Activated T-cell treated with anti-CD3 and anti-CD28 coated beads, Interleukin-2, amount 50 U/mL, for 24 hours (primary cell): Measurements from ENCODE around the gene HAUS1.

Experiments used
- DNase-seq: peaks from one replicate; pipeline ENCODE4 v3.0.0-alpha.2; 2020
- H3K27ac Mint-ChIP-seq: 2 replicates; pipeline ENCODE4 v1.8.0; 2020; ENCODE audit warnings: mild to moderate bottlenecking, mixed read lengths
- H3K27me3 Mint-ChIP-seq: 2 replicates; pipeline ENCODE4 v1.8.0; 2020; ENCODE audit warnings: mixed read lengths
- H3K36me3 Mint-ChIP-seq: 2 replicates; pipeline ENCODE4 v1.8.0; 2020; ENCODE audit warnings: low read depth, mixed read lengths
- H3K4me1 Mint-ChIP-seq: 2 replicates; pipeline ENCODE4 v1.8.0; 2020; ENCODE audit warnings: low read depth, mixed read lengths
- H3K4me3 Mint-ChIP-seq: 2 replicates; pipeline ENCODE4 v1.8.0; 2020; ENCODE audit warnings: mild to moderate bottlenecking, moderate library complexity, mixed read lengths
- H3K9me3 Mint-ChIP-seq: 2 replicates; pipeline ENCODE4 v1.8.0; 2020; ENCODE audit warnings: mixed read lengths

Gene HAUS1, protein sequence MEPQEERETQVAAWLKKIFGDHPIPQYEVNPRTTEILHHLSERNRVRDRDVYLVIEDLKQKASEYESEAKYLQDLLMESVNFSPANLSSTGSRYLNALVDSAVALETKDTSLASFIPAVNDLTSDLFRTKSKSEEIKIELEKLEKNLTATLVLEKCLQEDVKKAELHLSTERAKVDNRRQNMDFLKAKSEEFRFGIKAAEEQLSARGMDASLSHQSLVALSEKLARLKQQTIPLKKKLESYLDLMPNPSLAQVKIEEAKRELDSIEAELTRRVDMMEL

GRCh38 chr18:46104128-46104911 is at the start of gene HAUS1:
HAUS1 (plus strand) TSS chr18:46104385; CDS start chr18:46104412, 27 bp downstream.
- Mint-ChIP-seq H3K4me1 (peaks cover 31% of the 10 kb centered on the region), H3K27ac (peak within 1 kb of the TSS; percentile 97)

GRCh38 chr18:46054956-46055837 is 49.0 kb upstream of the HAUS1 start:
- Mint-ChIP-seq H3K4me1 (peaks cover 43% of the 10 kb centered on the region), H3K36me3 (no peaks in the 10 kb centered on the region), H3K27ac (peak overlapping the region; percentile 66), H3K27me3 (no peaks in the 10 kb centered on the region), H3K4me3 (peak overlapping the region; percentile 50), H3K9me3 (no peaks in the 10 kb centered on the region)
- no peak for DNase-seq

More at GRCh38 chr18:46104128-46104911, at the start of gene HAUS1:
- Mint-ChIP-seq H3K9me3 (no peaks in the 10 kb centered on the region), H3K36me3 (peaks cover 45% of the 10 kb centered on the region), H3K27me3 (no peaks in the 10 kb centered on the region), H3K4me3 (peak within 1 kb of the TSS; percentile 96)
- peak; percentile 90 for DNase-seq

DNA sequence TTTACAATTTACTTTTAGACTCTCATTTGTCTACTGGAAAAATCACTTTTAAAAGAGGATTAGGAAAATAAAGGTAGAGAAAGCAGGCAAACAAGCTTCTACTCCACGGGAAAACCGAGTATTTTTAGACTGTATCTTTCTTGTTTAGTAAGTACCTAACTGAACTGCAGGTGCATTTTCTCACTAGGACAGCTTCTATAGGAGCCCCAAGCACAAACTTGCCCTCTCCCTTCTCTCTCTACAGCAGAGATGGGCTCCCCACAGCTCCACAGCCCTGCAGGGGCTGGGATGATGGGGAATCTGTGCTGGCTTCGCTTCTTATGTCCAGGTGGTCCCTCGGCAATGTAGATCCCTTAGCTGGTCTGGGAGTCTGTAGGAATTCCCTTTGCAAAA is 48.4 kb upstream of the HAUS1 start:
- no peaks in the 10 kb centered on the region for H3K27me3 Mint-ChIP-seq
- H3K36me3 Mint-ChIP-seq = no peaks in the 10 kb centered on the region
- peak overlapping the region; percentile 50 for H3K4me3 Mint-ChIP-seq
- H3K9me3 Mint-ChIP-seq = no peaks in the 10 kb centered on the region
- DNase-seq = no peak
- peaks cover 43% of the 10 kb centered on the region for H3K4me1 Mint-ChIP-seq
- peak overlapping the region; percentile 66 for H3K27ac Mint-ChIP-seq

DNA sequence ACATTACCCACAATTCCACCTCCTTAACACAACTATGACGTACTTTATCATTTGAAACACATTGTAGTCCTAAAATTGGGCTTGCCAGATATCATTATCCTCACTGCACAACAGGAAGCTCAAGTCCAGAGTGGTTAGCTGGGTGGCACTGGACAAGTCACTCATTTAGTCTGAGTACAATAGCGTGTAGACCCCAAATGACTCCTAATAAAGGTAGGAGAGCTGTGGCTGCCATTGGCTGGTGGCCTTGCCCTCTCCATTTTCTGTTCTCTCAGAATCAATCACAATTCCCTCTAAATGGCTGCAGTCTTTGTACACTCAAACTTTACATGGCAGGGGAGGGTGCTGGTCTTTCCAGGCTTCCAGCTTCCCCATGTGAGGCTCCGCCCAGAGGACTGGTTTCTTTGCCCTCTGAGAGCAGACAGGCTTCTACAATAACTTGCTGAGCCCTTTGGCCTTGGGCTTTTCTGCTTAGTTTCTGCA is 43.8 kb upstream of the HAUS1 start:
- no peaks in the 10 kb centered on the region for H3K9me3 Mint-ChIP-seq
- no peak overlapping the region for H3K27ac Mint-ChIP-seq
- peaks cover 29% of the 10 kb centered on the region for H3K4me1 Mint-ChIP-seq
- no peaks in the 10 kb centered on the region for H3K36me3 Mint-ChIP-seq
- H3K27me3 Mint-ChIP-seq = no peaks in the 10 kb centered on the region
- no peak for DNase-seq
- no peak overlapping the region for H3K4me3 Mint-ChIP-seq

DNA sequence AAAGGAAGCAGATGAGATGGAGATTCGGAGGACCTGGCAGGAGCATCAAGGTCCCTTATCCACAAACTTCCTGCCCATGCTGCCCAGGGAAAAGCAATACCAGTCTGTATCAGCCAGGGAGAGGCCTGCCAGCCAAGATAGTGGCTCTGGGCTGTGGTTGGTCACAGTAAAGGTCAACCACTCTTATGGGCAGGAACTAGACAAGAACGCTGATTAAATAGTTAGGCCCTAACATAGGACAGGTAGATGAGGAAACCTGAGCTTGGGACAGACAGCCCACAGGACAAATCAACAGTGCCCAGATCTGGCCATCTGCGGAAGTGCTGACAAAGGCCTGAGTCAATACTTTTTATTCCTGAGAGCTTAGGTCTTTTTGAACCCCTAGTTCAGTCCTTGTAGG is 42.8 kb upstream of the HAUS1 start:
- Mint-ChIP-seq H3K4me1 (peaks cover 21% of the 10 kb centered on the region), H3K9me3 (no peaks in the 10 kb centered on the region), H3K27me3 (no peaks in the 10 kb centered on the region), H3K36me3 (no peaks in the 10 kb centered on the region), H3K27ac (no peak overlapping the region), H3K4me3 (no peak overlapping the region)
- DNase-seq = no peak

GRCh38 chr18:46061796-46062195 is 42.4 kb upstream of the HAUS1 start:
- Mint-ChIP-seq H3K9me3 (no peaks in the 10 kb centered on the region), H3K4me1 (peaks cover 21% of the 10 kb centered on the region), H3K36me3 (no peaks in the 10 kb centered on the region), H3K27ac (no peak overlapping the region), H3K27me3 (no peaks in the 10 kb centered on the region), H3K4me3 (no peak overlapping the region)
- DNase-seq = no peak

- Mint-ChIP-seq H3K4me1 (peaks cover 21% of the 10 kb centered on the region), H3K9me3 (no peaks in the 10 kb centered on the region), H3K36me3 (peaks cover 1% of the 10 kb centered on the region), H3K27me3 (no peaks in the 10 kb centered on the region), H3K4me3 (no peak overlapping the region), H3K27ac (no peak overlapping the region)
- no peak for DNase-seq
Observed at GRCh38 chr18:46062781-46063180, 41.4 kb upstream of the HAUS1 start.

- DNase-seq = no peak
- no peak overlapping the region for H3K27ac Mint-ChIP-seq
Observed at GRCh38 chr18:46067438-46068007, 36.7 kb upstream of the HAUS1 start.

GRCh38 chr18:46068763-46069162 is 35.4 kb upstream of the HAUS1 start:
- no peak for DNase-seq
- Mint-ChIP-seq H3K4me1 (peaks cover 51% of the 10 kb centered on the region), H3K27ac (peak overlapping the region; percentile 82), H3K9me3 (no peaks in the 10 kb centered on the region), H3K27me3 (no peaks in the 10 kb centered on the region), H3K36me3 (peaks cover 5% of the 10 kb centered on the region), H3K4me3 (no peak overlapping the region)

More at GRCh38 chr18:46067438-46068007, 36.7 kb upstream of the HAUS1 start:
- no peaks in the 10 kb centered on the region for H3K9me3 Mint-ChIP-seq
- H3K4me1 Mint-ChIP-seq = peaks cover 45% of the 10 kb centered on the region
- H3K4me3 Mint-ChIP-seq = no peak overlapping the region
- no peaks in the 10 kb centered on the region for H3K27me3 Mint-ChIP-seq
- peaks cover 5% of the 10 kb centered on the region for H3K36me3 Mint-ChIP-seq

DNA sequence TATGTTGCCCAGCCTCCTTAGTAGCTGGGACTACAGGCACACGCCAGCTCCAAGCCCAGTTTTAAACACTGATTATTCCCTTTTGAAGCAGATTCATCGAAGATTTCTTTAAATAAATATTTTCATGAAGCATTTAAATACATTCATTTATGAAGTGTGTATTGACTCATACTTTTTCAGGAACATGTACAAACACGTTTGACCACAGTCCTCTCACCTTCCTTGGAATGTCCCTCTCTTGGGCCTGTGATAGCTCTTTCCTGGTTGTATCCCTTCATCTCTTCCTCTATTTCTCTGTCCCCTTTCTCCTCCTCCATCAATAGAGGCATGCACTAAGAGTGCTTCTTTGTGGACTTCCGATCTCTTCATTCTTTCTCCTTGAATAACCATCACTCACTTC is 34.7 kb upstream of the HAUS1 start:
- peaks cover 51% of the 10 kb centered on the region for H3K4me1 Mint-ChIP-seq
- H3K27ac Mint-ChIP-seq = peak overlapping the region; percentile 81
- no peak for DNase-seq
- no peaks in the 10 kb centered on the region for H3K9me3 Mint-ChIP-seq
- H3K27me3 Mint-ChIP-seq = no peaks in the 10 kb centered on the region
- H3K36me3 Mint-ChIP-seq = peaks cover 9% of the 10 kb centered on the region
- peak overlapping the region; percentile 82 for H3K4me3 Mint-ChIP-seq

DNA sequence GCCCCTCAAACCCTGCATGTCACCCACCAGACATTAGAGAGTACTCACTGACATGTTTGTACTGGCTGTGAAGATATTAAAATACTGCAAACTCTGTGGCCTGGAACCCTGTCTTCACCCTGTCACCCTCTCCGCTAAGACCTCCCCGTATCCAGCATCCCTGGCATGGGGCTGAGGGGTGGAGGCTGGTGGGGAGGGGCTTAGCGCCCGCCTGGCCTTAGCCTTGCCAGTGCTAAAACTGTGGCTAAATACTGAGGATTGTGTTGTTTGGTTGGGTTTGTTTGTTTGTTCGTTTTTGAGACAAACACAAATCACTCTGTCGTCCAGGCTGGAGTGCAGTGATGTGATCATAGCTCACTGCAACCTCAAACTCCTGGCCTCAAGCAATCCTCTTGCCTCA is 34.0 kb upstream of the HAUS1 start:
- H3K9me3 Mint-ChIP-seq = no peaks in the 10 kb centered on the region

GRCh38 chr18:46070815-46071652 is 33.2 kb upstream of the HAUS1 start:
- no peaks in the 10 kb centered on the region for H3K27me3 Mint-ChIP-seq
- H3K36me3 Mint-ChIP-seq = peaks cover 11% of the 10 kb centered on the region
- peak overlapping the region; percentile 81 for H3K27ac Mint-ChIP-seq
- DNase-seq = peak; percentile 59
- no peaks in the 10 kb centered on the region for H3K9me3 Mint-ChIP-seq
- H3K4me3 Mint-ChIP-seq = peak overlapping the region; percentile 82
- peaks cover 49% of the 10 kb centered on the region for H3K4me1 Mint-ChIP-seq

More for the DNA sequence above, 34.0 kb upstream of the HAUS1 start:
- H3K27ac Mint-ChIP-seq = peak overlapping the region; percentile 81
- peak overlapping the region; percentile 82 for H3K4me3 Mint-ChIP-seq
- H3K4me1 Mint-ChIP-seq = peaks cover 49% of the 10 kb centered on the region
- no peak for DNase-seq
- peaks cover 9% of the 10 kb centered on the region for H3K36me3 Mint-ChIP-seq
- no peaks in the 10 kb centered on the region for H3K27me3 Mint-ChIP-seq

- H3K36me3 Mint-ChIP-seq = peaks cover 13% of the 10 kb centered on the region
- peaks cover 46% of the 10 kb centered on the region for H3K4me1 Mint-ChIP-seq
- H3K9me3 Mint-ChIP-seq = no peaks in the 10 kb centered on the region
- H3K27ac Mint-ChIP-seq = peak within 1 kb of the TSS; percentile 81
- DNase-seq = peak; percentile 79
- no peaks in the 10 kb centered on the region for H3K27me3 Mint-ChIP-seq
- H3K4me3 Mint-ChIP-seq = peak within 1 kb of the TSS; percentile 82
Observed at GRCh38 chr18:46071653-46072375, 32.4 kb upstream of the HAUS1 start, which contains the start of gene PSTPIP2. PSTPIP2 (minus strand) TSS chr18:46072260; CDS start chr18:46072188, 72 bp downstream.
